Tibial nerve (tissue), 4 donors: ENCODE data around the gene MBP. TPM values are rescaled to one million over a fixed set of nuclear protein-coding genes. Genes with fewer than 3 reads are reported as not detected.

Experiments
- DNase-seq, 2 donors: peaks; one replicate each; pipeline ENCODE4 v3.0.0-alpha.2; 2019; ENCODE audit warnings: low spot score in 2 of 2
- H3K27ac ChIP-seq, 4 donors: fragments of 200-600 bp; sonication (generic) in 3 of 4; one replicate each; pipeline ENCODE4 v1.5.1; 2017 to 2019; ENCODE audit warnings: mild to moderate bottlenecking in 1 of 4
- H3K27me3 ChIP-seq, 2 donors: fragments of 200-600 bp; sonication (generic) in 1 of 2; one replicate each; pipeline versions ENCODE4 v1.5.1 to v1.6.0; 2017 to 2019
- H3K36me3 ChIP-seq, 3 donors: fragments of 200-600 bp; sonication (generic); one replicate each; pipeline ENCODE4 v1.5.1; 2018 to 2019
- H3K4me1 ChIP-seq, 4 donors: fragments of 200-600 bp; sonication (generic) in 3 of 4; one replicate each; pipeline ENCODE4 v1.5.1; 2017 to 2019
- H3K4me3 ChIP-seq, 4 donors: fragments of 200-600 bp; sonication (generic) in 3 of 4; one replicate each; pipeline ENCODE4 v1.5.1; 2017 to 2019; ENCODE audit warnings: mild to moderate bottlenecking in 1 of 4, moderate library complexity in 1 of 4
- H3K9me3 ChIP-seq, 4 donors: fragments of 200-600 bp; sonication (generic) in 3 of 4; one replicate each; pipeline ENCODE4 v1.5.1; 2017 to 2019
- CTCF ChIP-seq, 5 experiments: fragments of 200-600 bp in 3 of 5; fragments of 450-650 bp in 2 of 5; sonication (generic) in 3 of 5; IDR thresholded peaks; one replicate each; pipeline ENCODE4 v1.5.1; 2016 to 2019; ENCODE audit warnings: antibody characterized with exemption in 5 of 5, mild to moderate bottlenecking in 3 of 5, moderate library complexity in 2 of 5
- EP300 ChIP-seq, 2 donors: sonication (generic); formaldehyde crosslinking; IDR thresholded peaks; one replicate each; pipeline ENCODE4 v1.6.1; 2017; ENCODE audit warnings: antibody characterized with exemption in 2 of 2, mild to moderate bottlenecking in 1 of 2
- POLR2A ChIP-seq, 2 donors: fragments of 450-650 bp; IDR thresholded peaks; one replicate each; pipeline ENCODE4 v1.6.1; 2017; ENCODE audit warnings: antibody characterized with exemption in 2 of 2, mild to moderate bottlenecking in 2 of 2, moderate library complexity in 2 of 2
- WGBS, 2 donors: methylation state at CpG; one replicate each; pipeline ENCODE4 v1.1.5; 2018; 5-methylcytosine and 5-hydroxymethylcytosine counted together
- total RNA-seq, 4 donors: library from RNA; depleted of rRNA; stranded (reverse); fragments of >200 nt; gene quantifications; one replicate each; pipeline ENCODE4 v1.1.0, GENCODE V29; 2016

The MBP gene
- total RNA-seq, 4 donors from 2014 or later = 831 to 1,485 (median 1,405) TPM

GRCh38 chr18:77131100-77131651 lies 1.4 kb downstream of the MBP start:
- Histone ChIP-seq H3K4me1 (peaks cover 0 to 52% (median 28%) of the 10 kb centered on the region in 4 donors), H3K4me3 (peak overlapping the region; percentile 44 to 96 (median 84)), H3K9me3 (peaks cover 0 to 5% (median 0%) of the 10 kb centered on the region in 4 donors), H3K27ac (peak overlapping the region; percentile 73 to 97 (median 95)), H3K27me3 (peaks cover 0 to 18% of the 10 kb centered on the region in 2 donors), H3K36me3 (no peaks in the 10 kb centered on the region)
- 5 to 7% methylated on average over 30 of the region's 31 CpGs for WGBS, 2 donors
- peak in 1 of 2 donors; percentile 44 for DNase-seq
- peak in 1 of 2 donors; percentile 38 for TF ChIP-seq EP300 (IDR thresholded peaks at IDR 0.05)
- TF ChIP-seq CTCF (IDR thresholded peaks at IDR 0.05) = no peak
- peak in 1 of 2 donors; percentile 3 for TF ChIP-seq POLR2A (IDR thresholded peaks at IDR 0.05)

GRCh38 chr18:77130229-77131099 lies 2.1 kb downstream of the MBP start:
- H3K4me1 ChIP-seq = peaks cover 0 to 52% (median 29%) of the 10 kb centered on the region in 4 donors
- H3K27me3 ChIP-seq = peaks cover 0 to 18% of the 10 kb centered on the region in 2 donors
- no peak for DNase-seq

GRCh38 chr18:77129150-77129551 lies 3.4 kb downstream of the MBP start:
- Histone ChIP-seq H3K27me3 (peaks cover 0 to 18% of the 10 kb centered on the region in 2 donors), H3K27ac (peak overlapping the region in 3 of 4 donors; percentile 9 to 53 (median 37)), H3K36me3 (no peaks in the 10 kb centered on the region), H3K4me1 (peaks cover 0 to 54% (median 32%) of the 10 kb centered on the region in 4 donors), H3K4me3 (no peak overlapping the region), H3K9me3 (no peaks in the 10 kb centered on the region)
- no peak for DNase-seq
- 74 to 78% methylated on average over 7 of the region's 7 CpGs for WGBS, 2 donors
- TF ChIP-seq POLR2A (IDR thresholded peaks at IDR 0.05) (no peak), EP300 (IDR thresholded peaks at IDR 0.05) (no peak), CTCF (IDR thresholded peaks at IDR 0.05) (no peak)

More at GRCh38 chr18:77130229-77131099, 2.1 kb downstream of the MBP start:
- WGBS, 2 donors = 59 to 63% methylated on average over 27 of the region's 27 CpGs
- Histone ChIP-seq H3K4me3 (peak overlapping the region in 3 of 4 donors; percentile 82 to 96 (median 87)), H3K9me3 (peaks cover 0 to 2% (median 0%) of the 10 kb centered on the region in 4 donors), H3K27ac (peak overlapping the region; percentile 73 to 97 (median 95)), H3K36me3 (no peaks in the 10 kb centered on the region)
- no peak for TF ChIP-seq EP300 (IDR thresholded peaks at IDR 0.05)
- no peak for TF ChIP-seq POLR2A (IDR thresholded peaks at IDR 0.05)
- TF ChIP-seq CTCF (IDR thresholded peaks at IDR 0.05) = no peak

- Histone ChIP-seq H3K36me3 (no peaks in the 10 kb centered on the region), H3K9me3 (no peaks in the 10 kb centered on the region), H3K4me1 (peaks cover 0 to 42% (median 28%) of the 10 kb centered on the region in 4 donors), H3K27me3 (peaks cover 0 to 18% of the 10 kb centered on the region in 2 donors), H3K4me3 (no peak overlapping the region), H3K27ac (peak overlapping the region in 3 of 4 donors; percentile 9 to 63 (median 37))
- TF ChIP-seq CTCF (IDR thresholded peaks at IDR 0.05) (peak in 1 of 5 experiments; percentile 8), POLR2A (IDR thresholded peaks at IDR 0.05) (no peak), EP300 (IDR thresholded peaks at IDR 0.05) (peak; percentile 54 to 79)
- peak in 1 of 2 donors; percentile 66 for DNase-seq
- WGBS, 2 donors = 54 to 57% methylated on average over 11 of the region's 11 CpGs
Measured at GRCh38 chr18:77127769-77128671, 4.6 kb downstream of the MBP start.
